ENCODE measurements around the gene ME2.
"Not testable (repeated sequence)": the region's sequence is repeated elsewhere in the genome, so short reads cannot be mapped to it uniquely, and the experiment has no call there.

ME2 gene

GRCh38 chr18:50878345-50879301 is at the start of gene ME2:
ME2 (plus strand) TSS chr18:50879118; CDS start chr18:50895821, 16,703 bp downstream.
- DNase-seq (ENCODE audit: low read depth) = peak; percentile 79

GRCh38 chr18:50829644-50830043 is 49.3 kb upstream of the ME2 start:
- no peak for DNase-seq (ENCODE audit: low read depth)

GRCh38 chr18:50830544-50830943 is 48.4 kb upstream of the ME2 start:
- no peak for DNase-seq (ENCODE audit: low read depth)

GRCh38 chr18:50832754-50833153 is 46.2 kb upstream of the ME2 start:
- no peak for DNase-seq (ENCODE audit: low read depth)

GRCh38 chr18:50833496-50833895 is 45.4 kb upstream of the ME2 start:
- not testable (repeated sequence) for DNase-seq (ENCODE audit: low read depth)

- DNase-seq (ENCODE audit: low read depth) = no peak
These were observed 42.4 kb upstream of the ME2 start for GRCh38 chr18:50836521-50836957.

- DNase-seq (ENCODE audit: low read depth) = no peak
These were observed 39.6 kb upstream of the ME2 start for GRCh38 chr18:50839341-50839740.

- no peak for DNase-seq (ENCODE audit: low read depth)
These were observed 38.9 kb upstream of the ME2 start for GRCh38 chr18:50839996-50840395.

- no peak for DNase-seq (ENCODE audit: low read depth)
These were observed 36.1 kb upstream of the ME2 start for GRCh38 chr18:50842846-50843245.

- no peak for DNase-seq (ENCODE audit: low read depth)
These were observed 34.4 kb upstream of the ME2 start for GRCh38 chr18:50844554-50844953.

- DNase-seq (ENCODE audit: low read depth) = no peak
These were observed 34.0 kb upstream of the ME2 start for GRCh38 chr18:50844960-50845359.

GRCh38 chr18:50847192-50847591 is 31.7 kb upstream of the ME2 start:
- no peak for DNase-seq (ENCODE audit: low read depth)

GRCh38 chr18:50848061-50848551 is 30.8 kb upstream of the ME2 start:
- no peak for DNase-seq (ENCODE audit: low read depth)

- no peak for DNase-seq (ENCODE audit: low read depth)
These were observed 29.9 kb upstream of the ME2 start for GRCh38 chr18:50848991-50849390.

- DNase-seq (ENCODE audit: low read depth) = no peak
These were observed 29.5 kb upstream of the ME2 start for GRCh38 chr18:50849419-50849821.

- DNase-seq (ENCODE audit: low read depth) = no peak
These were observed 28.4 kb upstream of the ME2 start for GRCh38 chr18:50850307-50851065.

- DNase-seq (ENCODE audit: low read depth) = no peak
These were observed 25.1 kb upstream of the ME2 start for GRCh38 chr18:50853863-50854271.

- DNase-seq (ENCODE audit: low read depth) = no peak
These were observed 22.8 kb upstream of the ME2 start for GRCh38 chr18:50855976-50856757.

- DNase-seq (ENCODE audit: low read depth) = not testable (repeated sequence)
These were observed 21.8 kb upstream of the ME2 start for GRCh38 chr18:50857166-50857565.

- DNase-seq (ENCODE audit: low read depth) = no peak
These were observed 21.2 kb upstream of the ME2 start for GRCh38 chr18:50857694-50858093.

GRCh38 chr18:50859793-50860555 is 18.9 kb upstream of the ME2 start:
- DNase-seq (ENCODE audit: low read depth) = no peak

Data from stimulated activated CD8-positive, alpha-beta memory T cell treated with anti-CD3 and anti-CD28 coated beads, Interleukin-7, amount 100 ng/mL, for 24 hours (primary cell).